Embryonic facial prominence (tissue), 1 donor: Measurements from ENCODE around the gene FOSB.
"Not testable (repeated sequence)": the region's sequence is repeated elsewhere in the genome, so short reads cannot be mapped to it uniquely, and the experiment has no call there.

ENCODE experiments used
- DNase-seq: peaks from one replicate; pipeline ENCODE4 v3.0.0-alpha.2; 2016; ENCODE audit errors: extremely low spot score

Gene FOSB

GRCh38 chr19:45467456-45468158, at the start of gene FOSB:
Gene FOSB, plus strand, starts transcription at chr19:45467996. Its CDS starts 591 bp downstream, at chr19:45468587.
- peak; percentile 97 for DNase-seq

GRCh38 chr19:45418802-45419201, 49.0 kb upstream of the FOSB start:
- no peak for DNase-seq

DNA sequence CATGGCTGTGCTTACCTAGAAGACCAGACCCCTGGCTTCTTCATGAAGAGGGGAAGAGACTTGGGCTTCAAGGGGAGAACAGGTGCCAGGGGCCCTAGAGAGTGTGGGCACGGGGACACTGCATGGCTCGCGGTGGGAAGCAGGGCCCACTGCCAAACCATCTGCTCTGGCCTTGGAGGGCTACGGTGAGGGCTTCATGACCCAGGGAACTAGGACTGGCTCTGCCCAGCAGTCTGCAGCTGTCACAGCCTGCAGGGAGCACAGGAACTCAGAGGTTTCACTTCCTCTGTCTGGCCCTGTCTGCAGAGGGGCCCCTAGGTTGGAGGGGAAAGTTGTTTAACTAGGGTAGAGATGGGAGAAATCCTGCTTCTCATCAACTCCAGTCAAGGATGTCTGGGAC, 48.4 kb upstream of the FOSB start:
- no peak for DNase-seq

- no peak for DNase-seq
These were observed 47.9 kb upstream of the FOSB start for GRCh38 chr19:45419895-45420294.

DNA sequence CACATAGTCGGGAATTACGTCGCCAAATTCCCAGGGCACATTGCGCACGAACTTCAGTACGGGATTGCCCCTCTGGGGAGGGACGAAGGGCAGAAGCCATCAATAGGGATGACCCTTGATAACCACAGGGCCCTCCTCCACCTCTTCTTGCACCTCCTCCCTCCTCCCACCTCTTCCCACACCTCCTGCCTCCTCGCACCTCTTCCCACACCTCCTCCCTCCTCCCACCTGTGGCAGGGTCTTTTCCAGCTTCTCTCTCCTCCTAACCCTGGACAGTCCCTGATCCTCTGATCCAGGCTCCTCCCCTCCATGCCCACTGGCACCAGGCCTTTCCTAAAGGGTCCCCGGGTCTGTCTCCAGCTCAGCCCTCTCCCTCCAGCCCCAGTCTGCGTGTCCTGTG, 47.4 kb upstream of the FOSB start:
- DNase-seq, result no peak

DNA sequence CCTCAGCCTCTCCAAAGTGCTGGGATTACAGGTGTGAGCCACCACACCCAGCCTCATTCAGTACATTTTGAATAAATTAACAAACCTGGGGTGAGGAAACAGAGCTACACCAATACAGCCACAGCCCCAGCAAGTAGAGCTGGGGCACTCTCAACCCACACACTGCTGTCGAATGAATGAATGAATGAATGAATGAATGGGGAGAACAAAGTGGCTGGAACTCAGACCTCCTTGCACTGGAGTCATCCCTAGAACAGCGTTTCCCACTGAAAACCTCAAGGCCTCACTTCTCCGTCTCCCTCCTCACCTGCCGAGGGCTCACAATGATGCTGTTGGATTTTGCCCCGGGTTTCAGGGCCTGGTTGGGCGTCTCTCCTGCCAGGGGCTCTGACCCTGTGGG, 46.9 kb upstream of the FOSB start:
- DNase-seq, result no peak

DNA sequence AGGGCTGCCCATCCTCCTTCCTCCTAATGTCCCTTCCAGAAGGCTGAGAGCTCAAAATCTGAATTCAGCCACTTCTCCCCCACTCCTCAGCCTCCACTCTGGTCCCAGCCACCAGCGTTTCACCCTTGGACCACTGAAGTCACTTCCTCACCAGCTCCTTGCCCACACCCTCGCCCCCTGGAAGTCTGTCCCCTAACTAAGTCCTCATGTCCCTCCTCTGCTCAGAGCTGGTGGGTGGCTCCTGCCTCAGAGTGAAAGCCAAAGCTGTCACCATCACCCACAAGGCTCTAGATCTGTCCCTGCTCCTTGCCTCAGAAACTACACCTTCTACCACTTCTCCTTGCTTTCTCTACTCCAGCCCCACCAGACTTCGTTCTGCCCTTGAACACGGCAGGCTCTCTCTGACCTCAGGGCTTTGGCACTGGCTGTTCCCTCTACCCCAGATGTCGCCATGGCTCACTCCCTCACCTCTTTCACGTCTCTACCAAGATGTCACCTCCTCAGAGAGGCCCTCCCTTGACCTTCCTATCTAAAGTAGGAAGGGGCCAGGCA, 45.8 kb upstream of the FOSB start:
- DNase-seq, result no peak

DNA sequence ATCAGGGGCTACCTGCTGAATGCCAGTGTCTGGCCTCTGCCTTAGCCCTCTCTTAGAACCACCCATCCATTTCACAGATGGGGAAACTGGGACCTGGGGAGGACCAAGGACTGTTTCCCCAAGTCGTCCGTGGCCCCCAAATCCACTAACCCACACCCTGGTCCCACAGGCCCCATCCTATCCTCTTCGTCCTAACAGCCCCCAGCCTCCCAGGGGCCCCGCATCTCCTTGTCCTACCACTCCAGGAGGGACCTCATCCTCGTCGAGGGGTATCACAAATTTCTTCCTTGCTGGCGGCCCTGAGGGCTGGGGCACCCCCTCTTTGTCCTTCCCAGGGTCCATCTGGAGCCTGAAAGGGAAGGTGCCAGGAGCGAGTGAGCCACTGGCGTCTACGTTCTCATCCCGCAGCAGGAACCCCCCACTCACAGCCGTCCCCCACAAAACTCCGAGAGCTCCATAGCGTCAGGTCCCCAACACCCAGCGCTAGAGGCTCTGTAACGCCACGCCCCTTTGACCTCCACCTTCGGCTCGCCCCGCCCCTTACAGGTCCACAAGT, 44.7 kb upstream of the FOSB start:
- no peak for DNase-seq

DNA sequence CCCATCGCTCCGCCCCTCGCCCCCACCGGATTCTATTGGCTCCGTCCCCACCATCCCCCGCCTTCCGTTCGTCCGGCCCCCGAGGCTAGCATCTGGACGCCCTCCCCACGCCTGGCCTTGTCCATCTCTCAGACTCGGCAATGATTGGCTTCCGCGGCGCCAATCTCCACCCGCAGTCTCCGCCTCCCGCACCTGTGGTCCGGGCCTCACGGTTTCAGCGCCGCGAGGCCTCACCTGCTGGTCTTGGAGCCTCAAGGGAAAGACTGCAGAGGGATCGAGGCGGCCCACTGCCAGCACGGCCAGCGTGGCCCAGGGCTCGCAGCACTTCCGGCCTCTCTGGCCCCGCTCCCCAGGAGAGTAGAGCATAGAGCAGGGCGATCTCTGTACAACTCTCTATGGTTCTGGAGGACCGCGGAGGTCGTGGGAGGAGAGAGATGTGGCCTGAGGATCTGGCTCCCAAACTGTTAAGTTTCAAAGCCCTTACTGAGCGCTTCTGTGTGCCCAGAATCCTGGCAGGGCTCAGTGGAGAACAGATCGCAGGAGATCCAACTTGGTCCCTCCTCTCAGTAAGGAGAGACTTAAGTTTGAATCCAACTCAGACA, 44.1 kb upstream of the FOSB start, which contains the start of gene ERCC1:
ERCC1 (minus strand) TSS at position 329 of the 602 bp plus-strand sequence. CDS start 543 bp downstream, outside the sequence.
- DNase-seq, result peak; percentile 64

DNA sequence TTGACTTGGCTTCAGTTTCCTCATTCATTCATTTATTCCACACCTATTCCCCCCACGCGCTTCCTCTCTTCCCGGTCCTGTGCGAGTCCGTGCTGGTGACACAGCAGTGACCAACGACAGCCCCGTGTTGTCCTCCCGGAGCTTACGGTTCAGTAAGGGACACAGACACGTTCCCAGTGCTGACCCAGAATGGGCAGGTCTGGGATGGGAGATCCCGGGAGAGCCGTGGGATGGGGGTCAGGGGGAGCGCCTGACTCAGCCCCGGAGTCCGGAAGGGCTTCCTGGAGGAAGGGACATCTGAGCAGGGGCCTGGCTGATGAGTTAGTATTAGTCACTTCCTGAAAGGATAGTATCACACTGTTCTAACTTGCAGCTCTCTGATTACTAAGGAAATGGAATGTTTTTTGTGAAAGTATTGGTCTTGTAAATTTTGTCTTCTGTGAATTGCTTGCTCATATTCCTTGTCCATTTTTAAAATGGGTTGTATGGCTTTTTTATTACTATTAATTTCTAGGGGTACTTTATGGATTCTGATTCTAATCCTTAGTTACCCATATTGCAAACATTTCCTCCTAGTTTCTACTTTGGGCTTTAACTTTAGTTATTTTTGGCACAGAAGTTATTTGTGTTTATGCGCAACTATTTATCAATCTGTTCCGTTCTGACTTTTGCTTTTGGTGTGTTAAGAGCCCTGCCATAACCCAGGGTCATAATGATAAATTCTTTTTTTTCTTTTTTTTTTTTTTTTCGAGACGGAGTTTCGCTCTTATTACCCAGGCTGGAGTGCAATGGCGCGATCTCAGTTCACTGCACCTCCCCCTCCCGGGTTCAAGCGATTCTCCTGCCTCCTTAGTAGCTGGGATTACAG, 43.4 kb upstream of the FOSB start:
- no peak for DNase-seq

GRCh38 chr19:45428384-45429231, 39.2 kb upstream of the FOSB start:
- DNase-seq, result no peak

DNA sequence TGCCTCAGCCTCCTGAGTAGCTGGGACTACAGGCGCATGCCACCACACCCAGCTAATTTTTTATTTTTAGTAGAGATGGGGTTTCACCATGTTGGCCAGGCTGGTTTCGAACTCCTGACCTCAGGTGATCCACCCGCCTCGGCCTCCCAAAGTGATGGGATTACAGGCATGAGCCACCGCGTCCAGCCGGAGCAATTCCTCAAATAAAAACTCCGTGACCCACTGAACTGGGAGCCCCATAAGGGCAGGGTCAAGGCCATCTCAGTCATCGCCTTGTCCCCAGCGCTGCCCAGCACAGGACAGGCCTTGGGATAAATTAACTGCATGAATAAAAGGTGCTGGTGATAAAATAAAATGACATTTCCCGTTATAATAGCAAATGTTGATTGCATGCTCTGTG, 37.9 kb upstream of the FOSB start:
- not testable (repeated sequence) for DNase-seq

DNA sequence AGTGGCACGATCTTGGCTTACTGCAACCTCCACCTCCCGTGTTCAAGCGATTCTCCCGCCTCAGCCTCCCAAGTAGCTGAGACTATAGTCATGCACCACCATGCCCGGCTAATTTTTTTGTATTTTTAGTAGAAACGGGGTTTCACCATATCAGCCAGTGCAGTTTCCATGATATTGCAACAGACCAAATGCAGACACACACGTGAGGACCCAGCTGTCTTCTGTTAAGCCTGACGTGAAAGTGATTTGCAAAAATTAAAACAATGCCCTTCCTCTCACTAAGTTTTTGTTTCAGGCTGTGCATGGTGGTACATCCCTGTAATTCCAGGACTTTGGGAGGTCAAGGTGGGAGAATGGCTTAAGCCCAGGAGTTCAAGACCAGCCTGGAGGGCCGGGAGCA, 36.8 kb upstream of the FOSB start:
- DNase-seq, result not testable (repeated sequence)

DNA sequence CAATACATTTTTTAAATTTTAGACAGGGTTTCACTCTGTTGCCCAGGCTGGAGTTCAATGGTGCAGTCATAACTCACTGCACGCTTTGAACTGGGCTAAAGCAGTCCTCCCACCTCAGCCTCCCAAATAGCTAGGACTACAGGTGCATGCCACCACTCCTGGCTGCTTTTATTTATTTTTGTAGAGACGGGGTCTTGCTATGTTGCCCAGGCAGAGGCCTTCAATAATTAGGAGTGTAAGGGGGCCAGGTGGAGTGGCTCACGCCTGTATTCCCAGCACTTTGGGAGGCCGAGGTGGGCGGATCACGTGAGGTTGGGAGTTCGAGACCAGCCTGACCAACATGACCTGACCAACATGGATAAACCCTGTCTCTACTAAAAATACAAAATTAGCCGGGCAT, 35.3 kb upstream of the FOSB start:
- not testable (repeated sequence) for DNase-seq

DNA sequence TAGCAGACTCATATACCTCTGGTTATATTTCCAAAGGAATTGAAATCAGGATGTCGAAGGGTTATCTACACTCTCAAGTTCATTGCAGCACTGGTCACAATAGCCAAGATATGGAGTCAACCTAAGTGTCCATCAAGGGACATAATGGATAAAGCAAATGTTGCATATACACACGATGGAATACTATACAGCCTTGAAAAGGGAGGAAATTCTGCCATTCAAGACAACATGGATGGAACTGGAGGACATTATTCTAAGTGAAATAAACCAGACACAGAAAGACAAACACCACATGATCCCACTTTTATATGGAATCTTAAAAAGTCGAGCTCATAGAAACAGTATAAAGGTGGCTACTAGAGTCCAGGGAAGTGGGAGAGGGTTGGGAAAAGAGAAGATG, 30.5 kb upstream of the FOSB start:
- no peak for DNase-seq

- DNase-seq, result no peak
These were observed 28.6 kb upstream of the FOSB start for GRCh38 chr19:45439190-45439568.

GRCh38 chr19:45439569-45440258, 28.1 kb upstream of the FOSB start:
- DNase-seq, result no peak

GRCh38 chr19:45440259-45440638, 27.5 kb upstream of the FOSB start:
- no peak for DNase-seq

GRCh38 chr19:45440873-45441654, 26.7 kb upstream of the FOSB start:
- no peak for DNase-seq

GRCh38 chr19:45442408-45442777, 25.4 kb upstream of the FOSB start:
- no peak for DNase-seq
